Measurements from ENCODE around the gene VAMP1. TPM values are rescaled to one million over a fixed set of nuclear protein-coding genes. Genes with fewer than 3 reads are reported as not detected.

The VAMP1 gene
- total and polyA plus RNA-seq, 2 experiments from 2014 or later = 13.9 to 16.1 TPM

GRCh38 chr12:6463216-6463615 is 7.3 kb downstream of the VAMP1 start (continued):
- no peak for TF ChIP-seq ZNF462 (CRISPR knock-in tag; IDR thresholded peaks at IDR 0.05)

- H3K9me2 ChIP-seq (ENCODE audit: insufficient read depth) = no peaks in the 10 kb centered on the region
- ATAC-seq (no peak), DNase-seq (ENCODE audit: low spot score) (no peak)
- Mint-ChIP-seq H3K4me3 (no peak overlapping the region), H3K9me3 (no peaks in the 10 kb centered on the region), H3K27ac (no peak overlapping the region), H3K4me1 (no peaks in the 10 kb centered on the region; the same call in 1 of the 3 replicates), H3K27me3 (ENCODE audit: insufficient read depth, low read depth, poor library complexity) (peaks cover 14% of the 10 kb centered on the region), H3K36me3 (ENCODE audit: low read depth) (peaks cover 58% of the 10 kb centered on the region)
- H3K79me2 ChIP-seq (replicated peaks; ENCODE audit: insufficient read depth) = no peaks in the 10 kb centered on the region; the same call in 1 of the 2 replicates
- no peaks in the 10 kb centered on the region for H4K20me1 ChIP-seq (replicated peaks; ENCODE audit: insufficient read depth)
- H3K4me1 ChIP-seq (ENCODE audit: insufficient read depth) = no peaks in the 10 kb centered on the region
- no peaks in the 10 kb centered on the region for H3K27me3 ChIP-seq (ENCODE audit: insufficient read depth)
- H3K4me2 ChIP-seq = no peak overlapping the region
- H3K36me3 ChIP-seq (ENCODE audit: insufficient read depth) = peaks cover 12% of the 10 kb centered on the region
- no peak overlapping the region for H3K27ac ChIP-seq (ENCODE audit: low read depth)
- no peak overlapping the region for H2AFZ ChIP-seq
- H3K4me3 ChIP-seq = no peak overlapping the region
- 0 out of 2 replicates have a peak, but pooled peaks cover 4% of the 10 kb centered on the region for H3F3A ChIP-seq (replicated peaks; ENCODE audit: low read depth)
- no peak for TF ChIP-seq REST (IDR thresholded peaks at IDR 0.05; ENCODE audit: unreplicated experiment)
- no peak for TF ChIP-seq ZNF331 (CRISPR knock-in tag; IDR thresholded peaks at IDR 0.05; ENCODE audit: low read depth)
- no peak for TF ChIP-seq CTCF (conservative IDR thresholded peaks at IDR 0.05; ENCODE audit: low read depth in 2 of 2)
- no peak for TF ChIP-seq EZH2 (IDR thresholded peaks at IDR 0.05; ENCODE audit: low read depth, unreplicated experiment)
- TF ChIP-seq ZNF114 (CRISPR knock-in tag; IDR thresholded peaks at IDR 0.05) = no peak
- no peak for TF ChIP-seq JUNB (IDR thresholded peaks at IDR 0.05; ENCODE audit: unreplicated experiment)
- no peak for TF ChIP-seq ETS1 (IDR thresholded peaks at IDR 0.05)
- no peak for TF ChIP-seq STAT1 (IDR thresholded peaks at IDR 0.05; ENCODE audit: unreplicated experiment)
- TF ChIP-seq EZH2phosphoT487 (IDR thresholded peaks at IDR 0.05; ENCODE audit: unreplicated experiment) = no peak
Measured at GRCh38 chr12:6462234-6462995, 8.1 kb downstream of the VAMP1 start.

Data from GM23338 (cell line).